GM20000 (cell line): Measurements from ENCODE around the gene MSI2.

ENCODE experiments used
- DNase-seq: peaks from one replicate; pipeline ENCODE4 v3.0.0; 2012; ENCODE audit warnings: low spot score
- CTCF ChIP-seq: IDR thresholded peaks from 2 replicates; pipeline ENCODE4 v1.5.1; 2012; ENCODE audit warnings: mild to moderate bottlenecking, control low read depth; ENCODE audit errors: extremely low read depth, missing control alignments

Gene MSI2

GRCh38 chr17:57669671-57670529, 413.6 kb downstream of the MSI2 start:
- TF ChIP-seq CTCF: no peak
- no peak for DNase-seq

DNA sequence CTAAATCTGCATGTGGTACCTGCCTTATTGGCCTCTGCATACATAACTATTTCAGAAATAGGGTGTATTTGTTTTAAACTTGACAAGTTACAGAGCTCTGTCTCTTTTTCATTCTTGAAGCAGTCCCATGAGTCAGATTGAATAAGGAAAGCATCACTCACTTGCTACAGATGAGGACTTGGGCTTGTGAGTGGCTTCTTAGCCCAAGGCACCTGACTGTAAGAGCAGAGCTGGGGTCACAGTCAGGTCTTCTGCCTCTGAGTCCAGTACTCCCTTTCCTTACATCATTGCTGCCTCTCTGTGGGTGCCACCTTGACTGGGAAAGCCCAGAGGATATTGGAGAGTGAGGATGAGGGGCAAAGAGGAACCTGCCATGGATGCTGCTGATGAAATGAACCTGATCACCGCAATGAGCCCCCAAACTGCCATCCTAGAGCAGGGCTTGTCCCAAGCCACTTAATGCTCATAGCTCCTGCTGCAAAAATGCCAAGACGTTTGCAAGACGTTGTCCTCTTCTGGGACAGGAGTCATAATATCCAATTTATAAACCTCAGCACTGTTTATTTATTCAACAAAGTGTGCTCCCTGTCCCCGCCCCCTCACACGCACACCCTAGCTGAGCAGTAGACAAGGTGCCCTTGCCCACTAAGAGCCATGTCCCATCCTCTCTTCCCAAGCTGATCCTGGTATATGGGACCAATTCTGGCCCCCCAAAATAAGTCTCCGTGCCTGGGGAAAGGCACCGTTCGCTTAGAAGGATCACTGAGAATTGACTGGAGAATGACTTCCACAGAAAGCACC, 414.6 kb downstream of the MSI2 start:
- TF ChIP-seq CTCF: no peak
- DNase-seq: no peak

DNA sequence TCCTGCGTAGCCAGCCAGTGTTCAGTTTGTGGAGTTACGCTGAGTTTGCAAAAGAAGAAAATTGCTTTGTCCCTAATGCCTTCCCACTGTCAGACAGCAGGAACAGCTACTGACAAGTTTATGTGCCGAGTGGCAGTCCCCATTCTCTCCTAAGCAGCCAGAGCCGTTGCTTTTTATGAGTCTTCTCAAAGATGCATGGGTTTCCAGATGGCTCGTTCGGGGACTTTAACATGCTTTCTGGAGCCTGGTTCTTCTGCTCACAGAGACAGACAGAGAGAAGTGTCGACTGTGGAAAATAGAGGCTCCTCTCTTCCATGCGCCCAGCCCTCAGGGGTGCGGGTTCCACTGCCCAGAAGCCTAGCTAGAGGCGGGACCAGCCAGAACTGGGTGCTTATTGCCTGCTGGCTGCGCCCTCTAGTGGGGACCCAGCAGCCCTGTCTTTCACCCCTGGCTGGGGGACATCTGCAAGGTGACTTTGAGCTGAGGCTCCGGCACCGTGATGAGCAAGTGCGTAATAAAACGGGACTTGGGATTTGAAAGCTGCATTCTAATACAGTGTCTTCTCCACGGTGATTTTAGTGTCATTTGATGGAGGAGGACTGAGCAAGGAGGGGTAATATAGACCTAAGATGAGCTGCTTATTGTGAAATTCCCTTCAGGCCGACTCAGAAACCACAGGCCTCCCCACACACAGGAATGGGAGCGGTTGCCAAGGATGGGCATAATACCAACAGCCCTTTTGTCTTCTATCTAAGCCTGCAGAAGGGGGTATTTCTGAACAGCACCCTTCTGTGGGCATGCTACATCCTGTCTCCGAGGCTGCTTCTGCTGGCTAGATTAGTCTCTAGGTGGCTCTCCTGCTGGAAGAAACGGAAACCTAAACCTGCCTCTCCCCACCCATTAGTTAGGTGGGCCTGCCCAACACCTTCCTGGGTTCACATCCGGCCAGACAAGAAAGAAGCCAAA, 415.6 kb downstream of the MSI2 start:
- DNase-seq: peak; percentile 90

GRCh38 chr17:57672971-57673370, 416.6 kb downstream of the MSI2 start:
- DNase-seq: no peak

More for the DNA sequence above, 415.6 kb downstream of the MSI2 start:
- TF ChIP-seq CTCF: peak; percentile 83

DNA sequence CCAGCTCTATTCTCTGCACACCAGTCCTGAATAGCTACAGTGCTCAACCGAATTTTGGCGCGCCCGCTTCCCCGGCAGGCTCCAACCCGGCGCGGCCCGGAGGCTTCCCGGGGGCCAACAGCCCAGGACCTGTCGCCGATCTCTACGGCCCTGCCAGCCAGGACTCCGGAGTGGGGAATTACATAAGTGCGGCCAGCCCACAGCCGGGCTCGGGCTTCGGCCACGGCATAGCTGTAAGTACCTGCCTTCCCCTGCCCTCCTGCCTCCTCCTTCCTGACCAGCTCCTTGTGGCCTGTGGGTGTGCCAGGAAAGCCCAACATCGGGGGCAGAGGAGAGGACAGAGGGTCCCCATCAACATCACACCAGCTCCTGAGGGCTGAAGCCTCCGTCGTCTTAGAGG, 418.6 kb downstream of the MSI2 start:
- DNase-seq: no peak
- TF ChIP-seq CTCF: no peak

More at GRCh38 chr17:57672971-57673370, 416.6 kb downstream of the MSI2 start:
- TF ChIP-seq CTCF: no peak

- no peak for DNase-seq
- no peak for TF ChIP-seq CTCF
Measured at GRCh38 chr17:57675427-57676387, 419.4 kb downstream of the MSI2 start.
